GM18909 (cell line): Measurements from ENCODE around the gene TRABD.
A peak's percentile ranks its signal among the peaks of the same experiment; 100 is the strongest.

ENCODE experiments used
- ATAC-seq: cut with Tn5 transposase; IDR thresholded peaks from one replicate; pipeline ENCODE4 v1.9.1; 2021; ENCODE audit warnings: mild to moderate bottlenecking; ENCODE audit not compliant: unreplicated experiment, poor library complexity

The TRABD gene

GRCh38 chr22:50228366-50228765 lies 42.7 kb downstream of the TRABD start:
- no peak for ATAC-seq

- no peak for ATAC-seq
These were observed 43.7 kb downstream of the TRABD start for GRCh38 chr22:50229370-50229769.

DNA sequence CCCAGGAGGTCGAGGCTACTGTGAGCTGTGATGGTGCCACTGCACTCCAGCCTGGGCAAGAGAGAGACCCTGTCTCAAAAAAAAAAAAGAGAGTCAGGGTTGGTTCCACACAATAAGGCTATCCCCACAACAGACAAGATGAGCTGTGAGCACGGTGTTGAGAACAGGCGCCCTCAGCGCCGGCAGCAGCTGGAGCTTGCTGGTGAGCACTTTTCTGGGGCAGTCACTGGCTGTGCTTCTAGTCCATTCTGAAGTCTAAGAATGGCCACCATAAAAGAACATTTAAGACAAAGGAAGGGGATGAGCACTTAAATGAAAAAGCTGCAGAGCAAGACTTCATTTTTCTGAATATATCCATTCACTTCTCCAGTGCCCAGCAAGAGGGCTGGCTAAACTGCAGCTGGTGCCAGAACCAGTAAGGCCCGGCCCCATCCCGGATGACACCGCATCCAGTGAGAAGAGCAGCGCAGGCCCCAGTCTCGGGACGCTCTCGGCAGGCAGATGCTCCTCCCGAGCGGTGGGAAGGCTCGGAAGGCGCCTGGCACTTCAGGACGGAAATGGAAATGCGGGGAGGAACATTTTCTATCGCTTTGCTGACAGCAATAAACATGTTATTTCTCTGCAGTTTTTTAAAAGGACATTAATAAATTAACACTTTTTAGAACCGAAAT lies 46.9 kb downstream of the TRABD start:
- ATAC-seq: no peak

GRCh38 chr22:50233223-50233622 lies 47.5 kb downstream of the TRABD start:
- ATAC-seq: no peak

DNA sequence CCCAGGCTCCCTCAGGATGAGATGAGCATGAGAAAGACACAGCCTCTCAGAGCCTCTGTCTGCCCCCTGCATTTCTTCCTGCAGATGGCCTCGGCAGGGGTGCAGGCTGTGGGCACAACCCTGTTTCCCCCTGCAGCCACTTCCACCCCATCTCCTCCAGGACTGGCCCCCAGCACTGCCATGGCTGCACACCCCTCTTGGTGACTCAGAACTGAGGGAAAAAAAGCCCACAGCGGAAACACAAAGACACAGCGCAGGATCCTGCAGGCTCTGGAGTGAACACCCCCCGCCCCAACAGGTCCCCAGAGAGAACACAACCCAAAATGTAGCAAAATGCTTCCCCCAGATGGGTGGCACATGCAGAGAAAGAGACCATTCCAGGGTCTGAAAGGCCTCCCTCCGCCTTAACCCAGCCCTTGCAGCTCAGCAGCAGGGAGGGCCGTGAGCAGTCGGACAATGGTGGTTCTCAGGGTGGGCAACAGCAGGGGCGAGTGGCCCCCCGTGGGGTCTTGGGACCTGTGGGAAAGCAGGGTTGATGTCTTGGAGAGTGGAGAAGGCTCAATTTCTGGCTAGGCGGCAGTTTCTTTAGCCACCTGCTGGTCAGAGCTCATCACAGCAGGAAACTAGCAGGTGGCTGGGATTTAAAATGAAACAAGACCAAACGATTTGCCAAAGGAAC lies 51.2 kb downstream of the TRABD start:
- no peak for ATAC-seq

DNA sequence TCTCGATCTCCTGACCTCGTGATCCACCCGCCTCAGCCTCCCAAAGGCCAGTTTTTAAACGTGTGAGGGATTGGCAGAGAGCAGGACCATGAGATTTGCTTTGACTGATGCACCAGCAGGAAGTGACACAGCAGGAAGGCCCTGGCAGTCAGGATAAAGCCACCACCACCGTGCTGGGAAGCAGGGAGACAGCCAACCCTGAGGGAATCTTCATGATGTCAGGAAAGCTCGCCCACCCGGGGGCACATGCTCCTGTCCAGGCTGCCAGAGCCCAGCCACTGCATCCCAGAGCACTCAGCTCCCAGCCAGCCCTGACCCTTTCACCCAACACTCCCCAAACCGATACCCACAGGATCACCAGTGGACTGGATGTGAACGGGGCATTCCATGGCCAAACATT lies 53.0 kb downstream of the TRABD start:
- no peak for ATAC-seq

DNA sequence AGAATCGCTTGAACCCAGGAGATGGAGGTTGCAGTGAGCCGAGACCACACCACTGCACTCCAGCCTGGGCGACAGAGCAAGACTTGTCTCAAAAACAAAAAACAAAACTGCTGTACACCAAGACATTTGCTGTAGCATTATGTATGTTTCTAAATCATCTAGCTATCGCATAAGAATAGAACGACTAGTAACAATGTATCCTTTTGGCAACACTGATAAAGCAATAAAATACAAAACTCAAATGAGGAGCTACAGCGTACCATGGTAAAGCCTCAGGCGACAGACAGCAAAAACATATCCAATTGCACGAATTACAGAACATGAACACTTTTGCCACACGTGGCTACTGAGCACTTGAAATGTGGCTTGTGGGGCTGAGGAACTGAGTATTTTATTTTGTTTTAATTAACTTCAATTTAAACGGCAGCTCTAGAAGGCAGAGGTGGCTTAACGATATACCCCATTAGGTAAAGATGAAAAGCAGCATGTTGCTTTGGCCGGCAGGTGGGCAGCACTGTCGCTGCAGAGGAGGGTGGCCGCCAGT lies 56.8 kb downstream of the TRABD start:
- no peak for ATAC-seq

DNA sequence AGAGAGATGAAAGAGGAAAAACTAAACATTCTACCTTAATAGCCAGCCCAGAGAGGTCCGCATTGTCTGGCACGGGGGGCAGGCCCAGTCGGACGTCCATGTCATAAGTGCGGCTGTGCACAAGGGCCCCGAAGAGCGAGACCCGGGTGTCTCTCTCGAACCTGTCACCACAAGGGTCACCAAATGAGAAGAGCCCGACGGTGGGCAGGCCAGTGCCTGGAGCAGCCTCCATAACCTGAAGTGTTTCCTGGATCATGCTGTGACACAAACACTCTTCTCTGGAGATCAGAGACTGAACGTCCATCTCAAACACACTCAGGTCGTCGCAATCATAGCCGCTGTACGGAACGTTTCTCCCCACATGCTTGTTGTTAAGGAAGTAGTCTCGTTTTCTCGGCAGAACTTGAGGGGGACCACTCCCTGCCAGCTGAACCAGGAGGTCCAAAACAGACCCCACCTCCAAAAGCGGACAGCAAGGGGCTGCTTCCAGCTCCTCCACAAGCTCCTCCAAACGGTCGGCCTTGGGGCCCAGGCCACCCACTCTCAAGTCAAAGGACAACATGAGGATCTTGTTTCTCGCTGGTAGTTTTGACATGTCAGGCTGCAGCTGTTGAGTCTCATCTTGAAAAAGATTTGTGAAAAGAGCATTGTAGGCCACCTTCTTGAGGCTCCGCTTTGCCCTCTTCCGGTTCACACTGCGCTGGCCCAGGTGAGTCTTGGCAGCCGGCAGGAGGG lies 58.1 kb downstream of the TRABD start:
- no peak for ATAC-seq

DNA sequence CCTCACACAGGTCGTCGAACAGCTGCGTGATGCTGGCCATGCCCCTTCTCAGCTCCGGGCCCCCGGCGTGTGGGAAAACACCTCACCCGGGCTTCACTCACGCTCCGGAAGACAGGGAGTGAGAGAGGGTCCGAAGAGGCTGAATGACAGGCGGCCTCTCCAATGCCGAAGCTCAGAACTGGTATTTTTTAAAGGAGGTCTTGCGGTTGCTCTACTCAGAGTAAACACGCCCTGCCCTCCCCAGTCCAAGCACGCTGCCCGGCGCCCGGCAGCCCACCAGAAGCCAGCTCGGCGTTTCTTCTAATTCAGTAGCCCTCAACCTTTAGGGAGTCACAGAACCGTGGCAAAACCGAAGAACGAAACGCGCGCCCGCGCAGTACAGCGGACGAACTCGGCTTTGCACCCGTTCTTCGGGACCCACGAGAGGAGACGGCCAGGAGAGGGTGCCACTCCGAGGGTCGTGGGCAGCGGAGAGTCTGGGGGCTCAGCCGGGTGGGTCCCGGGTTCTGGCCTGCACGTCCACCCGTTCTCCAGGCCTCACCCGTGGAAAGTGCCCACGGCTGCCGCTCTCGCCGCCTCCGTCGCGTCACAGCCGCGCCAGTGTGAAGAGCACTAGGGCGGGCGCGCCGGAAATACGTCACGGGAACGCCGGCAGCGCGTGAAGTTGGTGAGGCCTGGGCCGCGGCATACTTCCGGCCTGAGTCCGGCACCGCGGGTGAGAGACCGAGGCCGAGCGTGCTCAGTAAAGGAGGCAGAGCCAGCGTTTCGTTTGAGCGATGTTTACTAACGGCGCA lies 58.9 kb downstream of the TRABD start, which contains the start of gene TUBGCP6:
Gene TUBGCP6, minus strand, starts transcription at position 604 of the 794 bp plus-strand sequence. Its CDS starts 564 bp downstream, at position 40.
- peak; percentile 75 for ATAC-seq

GRCh38 chr22:50245214-50246072 lies 59.7 kb downstream of the TRABD start:
- no peak for ATAC-seq

DNA sequence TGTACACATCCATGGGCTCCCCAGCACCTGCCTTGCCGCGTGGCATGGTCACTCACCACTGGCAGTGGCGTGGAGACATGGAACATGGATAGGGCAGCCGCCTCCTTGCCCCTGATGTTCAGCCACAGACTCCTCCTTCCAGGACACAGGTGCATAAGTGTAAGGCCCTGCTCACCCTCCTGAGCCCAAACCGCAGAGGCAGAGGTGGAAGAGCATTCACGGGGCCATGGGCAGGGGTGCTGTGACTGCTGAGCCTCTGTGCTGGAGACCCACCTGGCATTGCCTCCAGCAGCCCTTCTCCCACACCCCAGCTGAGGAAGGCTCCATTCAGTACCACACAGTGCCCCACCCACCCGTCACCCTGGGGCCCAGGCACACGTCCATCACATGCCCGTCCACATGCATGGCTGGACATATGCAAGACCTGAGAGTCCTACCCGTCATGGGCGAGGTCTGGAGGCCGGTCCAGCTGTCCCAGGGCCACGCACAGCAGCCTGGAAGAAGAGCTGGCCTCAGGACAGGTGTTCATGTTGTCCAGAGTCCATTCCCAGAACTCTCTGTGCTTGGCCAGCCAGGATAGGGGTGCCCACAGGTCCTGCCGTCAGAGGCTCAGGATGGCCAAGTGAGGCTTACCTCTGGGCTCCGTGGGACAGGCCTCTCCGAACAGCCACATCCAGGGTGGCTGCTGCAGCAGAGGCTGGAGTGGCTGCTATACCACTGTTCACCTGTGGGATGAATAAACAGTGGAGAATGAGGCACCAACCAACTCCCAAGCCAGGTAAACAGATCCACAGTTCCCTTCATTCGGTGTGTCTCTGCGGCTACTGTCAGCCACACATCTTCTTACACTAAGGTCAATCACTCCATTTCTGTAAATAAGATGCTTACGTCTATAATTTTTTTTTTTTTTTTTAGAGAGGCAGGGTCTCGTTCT lies 60.8 kb downstream of the TRABD start:
- ATAC-seq: no peak

GRCh38 chr22:50247748-50248147 lies 62.0 kb downstream of the TRABD start:
- no peak for ATAC-seq

DNA sequence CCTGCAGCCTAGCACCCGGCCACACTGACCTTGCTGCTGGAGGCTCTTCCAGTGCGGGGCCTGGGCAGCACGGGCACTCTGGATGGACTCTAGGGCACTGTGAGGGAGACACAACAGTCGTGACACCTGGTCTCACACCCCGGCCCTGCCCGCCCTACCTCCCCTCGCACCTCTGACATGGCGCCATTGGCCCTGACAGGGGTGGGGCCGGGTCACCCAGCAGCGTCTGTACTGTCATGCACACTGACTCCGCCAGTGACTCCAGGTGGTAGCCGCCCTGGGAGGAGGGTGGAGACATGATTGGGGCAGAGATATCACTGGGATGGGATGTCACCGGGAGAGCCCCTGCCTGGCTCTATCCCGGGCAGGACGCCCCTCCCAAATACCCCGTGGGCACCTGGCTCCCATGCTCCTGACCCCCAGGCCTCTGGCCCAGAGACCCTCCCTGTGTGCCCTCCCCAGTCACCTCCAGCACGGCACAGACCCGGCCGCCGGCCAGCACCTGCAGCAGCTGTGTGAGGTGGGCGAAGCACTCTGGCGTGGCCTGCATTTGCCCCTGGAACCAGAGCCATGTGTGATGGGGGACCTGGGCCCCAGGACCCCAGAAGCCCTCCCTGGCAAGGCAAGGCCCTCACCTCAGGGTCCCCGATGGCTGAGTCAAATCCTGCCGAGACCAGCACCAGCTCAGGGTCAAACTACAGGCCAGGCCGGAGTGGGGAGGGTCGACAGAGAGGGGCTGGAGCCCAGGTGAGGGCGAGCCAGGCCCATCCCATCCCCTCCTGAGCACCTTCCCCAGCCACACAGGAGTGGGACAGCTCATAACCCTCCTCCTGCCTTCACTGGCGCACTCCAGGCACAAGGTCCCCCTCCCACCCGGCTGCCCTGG lies 62.7 kb downstream of the TRABD start:
- ATAC-seq: no peak
